Psoas muscle (tissue), 8 donors: ENCODE results near the gene DISC1. TPM values are rescaled to one million over a fixed set of nuclear protein-coding genes. Genes with fewer than 3 reads are reported as not detected.

Experiments
- ATAC-seq, 4 donors: fragments of 200-7000 bp; cut with Tn5 transposase; one replicate each; pipeline ENCODE4 v1.9.1; 2020; ENCODE audit warnings: moderate library complexity in 3 of 4, mild to moderate bottlenecking in 2 of 4
- DNase-seq, 2 donors: peaks; one replicate each; pipeline ENCODE4 v3.0.0-alpha.2; 2020
- H3K27ac ChIP-seq: fragments of 200-600 bp; one replicate; pipeline ENCODE4 v1.8.0; 2022
- H3K27me3 ChIP-seq, 3 donors: fragments of 200-600 bp in 1 of 3; one replicate each; pipeline versions ENCODE4 v1.6.1 to v1.8.0; 2013 to 2022; ENCODE audit warnings: low read length in 2 of 3, mild to moderate bottlenecking in 2 of 3, moderate library complexity in 1 of 3; ENCODE audit not compliant: insufficient read depth in 3 of 3
- H3K36me3 ChIP-seq, 2 donors: fragments of 200-600 bp in 1 of 2; one replicate each; pipeline versions ENCODE4 v1.6.1 to v1.8.0; 2013 to 2022; ENCODE audit warnings: low read depth in 1 of 2, mild to moderate bottlenecking in 1 of 2, moderate library complexity in 1 of 2; ENCODE audit not compliant: insufficient read depth in 1 of 2
- H3K4me1 ChIP-seq: fragments of 200-600 bp; one replicate; pipeline ENCODE4 v1.8.0; 2022
- H3K4me3 ChIP-seq: fragments of 200-600 bp; one replicate; pipeline ENCODE4 v1.8.0; 2022; ENCODE audit warnings: mild to moderate bottlenecking
- H3K9me3 ChIP-seq: fragments of 200-600 bp; one replicate; pipeline ENCODE4 v1.8.0; 2022
- WGBS, 3 donors: extraction: QIAGEN DNeasy Blood & Tissue Kit; methylation state at CpG; one replicate each; pipeline versions ENCODE4 v1.1.6 to v1.1.7; 2013; 5-methylcytosine and 5-hydroxymethylcytosine counted together
- intact Hi-C, 2 donors: fragments of 100-400 bp; cut with DNase I; formaldehyde crosslinking; loops; one replicate each; pipeline versions ENCODE4 v1.11.0 to v1.14.2; 2022
- polyA plus RNA-seq, 3 donors: library from polyadenylated mRNA; stranded (reverse); fragments of 200-250 nt; gene quantifications; one replicate each; pipeline ENCODE4 v1.2.3, GENCODE V29; 2013
- total RNA-seq, 4 donors: library from RNA; stranded (reverse); fragmentation: NEBNext Ultra II Directional in 2 of 4; extraction: Animal tissue kit (Norgen Biotek cat#: 25700) in 2 of 4; gene quantifications; one replicate each; pipeline versions ENCODE4 v1.2.1 to v1.2.4, GENCODE V29; 2021 to 2023
- TF ChIP-seq, protein P1 (sequence below): fragments of 200-600 bp; IDR thresholded peaks from one replicate; pipeline ENCODE4 v1.8.0; 2022; ENCODE audit warnings: antibody characterized with exemption
- donor health status: healthy with polysubstance abuse.
- donor health status: DM: no; HTN: no; CAD: no; lungs with moderate emphysema.
- donor health status: Bipolar disorder and iron deficiency.
- donor health status: healthy.
- donor health status: DM: yes; HTN: yes; CAD: no.
- donor health status: DM: no; HTN: no; CAD: no.
- donor health status: DM: no; HTN: no; CAD: no.
- donor health status: DM: yes; HTN: yes; CAD: no.

DISC1 gene
- total and polyA plus RNA-seq, 7 donors: 0.35 to 2.8 (median 1.6) TPM

DNA sequence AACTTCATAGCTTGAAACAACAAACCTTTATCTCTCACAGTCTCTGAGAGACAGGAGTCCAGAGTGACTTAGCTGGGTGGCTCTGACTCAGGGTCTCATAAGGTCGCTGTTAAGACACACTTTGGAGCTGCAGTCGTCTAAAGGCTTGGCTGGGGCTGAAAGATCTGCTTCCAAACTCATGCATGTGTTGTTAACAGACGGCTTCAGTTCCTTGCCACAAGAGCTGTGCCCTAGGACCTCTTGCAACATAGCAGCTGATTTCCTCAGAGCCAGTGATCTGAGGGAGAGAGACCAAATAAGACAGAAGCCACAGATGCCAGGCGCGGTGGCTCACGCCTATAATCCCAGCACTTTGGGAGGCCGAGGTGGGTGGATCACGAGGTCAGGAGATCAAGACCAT lies 176.8 kb downstream of the DISC1 start:
- Histone ChIP-seq H3K4me1 (no peaks in the 10 kb centered on the region), H3K27me3 (no peaks in the 10 kb centered on the region), H3K36me3 (no peaks in the 10 kb centered on the region), H3K27ac (no peak overlapping the region), H3K4me3 (no peak overlapping the region), H3K9me3 (no peaks in the 10 kb centered on the region)
- TF ChIP-seq, protein P1, sequence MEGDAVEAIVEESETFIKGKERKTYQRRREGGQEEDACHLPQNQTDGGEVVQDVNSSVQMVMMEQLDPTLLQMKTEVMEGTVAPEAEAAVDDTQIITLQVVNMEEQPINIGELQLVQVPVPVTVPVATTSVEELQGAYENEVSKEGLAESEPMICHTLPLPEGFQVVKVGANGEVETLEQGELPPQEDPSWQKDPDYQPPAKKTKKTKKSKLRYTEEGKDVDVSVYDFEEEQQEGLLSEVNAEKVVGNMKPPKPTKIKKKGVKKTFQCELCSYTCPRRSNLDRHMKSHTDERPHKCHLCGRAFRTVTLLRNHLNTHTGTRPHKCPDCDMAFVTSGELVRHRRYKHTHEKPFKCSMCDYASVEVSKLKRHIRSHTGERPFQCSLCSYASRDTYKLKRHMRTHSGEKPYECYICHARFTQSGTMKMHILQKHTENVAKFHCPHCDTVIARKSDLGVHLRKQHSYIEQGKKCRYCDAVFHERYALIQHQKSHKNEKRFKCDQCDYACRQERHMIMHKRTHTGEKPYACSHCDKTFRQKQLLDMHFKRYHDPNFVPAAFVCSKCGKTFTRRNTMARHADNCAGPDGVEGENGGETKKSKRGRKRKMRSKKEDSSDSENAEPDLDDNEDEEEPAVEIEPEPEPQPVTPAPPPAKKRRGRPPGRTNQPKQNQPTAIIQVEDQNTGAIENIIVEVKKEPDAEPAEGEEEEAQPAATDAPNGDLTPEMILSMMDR: no peak
- ATAC-seq (peak; percentile 15 to 80 (median 72)), DNase-seq (peak; percentile 47 to 63)
- 41 to 61% (median 46%) methylated on average over 6 to 8 of the region's 8 CpGs for WGBS, 3 donors
- intact Hi-C loops: no loop called here

DNA sequence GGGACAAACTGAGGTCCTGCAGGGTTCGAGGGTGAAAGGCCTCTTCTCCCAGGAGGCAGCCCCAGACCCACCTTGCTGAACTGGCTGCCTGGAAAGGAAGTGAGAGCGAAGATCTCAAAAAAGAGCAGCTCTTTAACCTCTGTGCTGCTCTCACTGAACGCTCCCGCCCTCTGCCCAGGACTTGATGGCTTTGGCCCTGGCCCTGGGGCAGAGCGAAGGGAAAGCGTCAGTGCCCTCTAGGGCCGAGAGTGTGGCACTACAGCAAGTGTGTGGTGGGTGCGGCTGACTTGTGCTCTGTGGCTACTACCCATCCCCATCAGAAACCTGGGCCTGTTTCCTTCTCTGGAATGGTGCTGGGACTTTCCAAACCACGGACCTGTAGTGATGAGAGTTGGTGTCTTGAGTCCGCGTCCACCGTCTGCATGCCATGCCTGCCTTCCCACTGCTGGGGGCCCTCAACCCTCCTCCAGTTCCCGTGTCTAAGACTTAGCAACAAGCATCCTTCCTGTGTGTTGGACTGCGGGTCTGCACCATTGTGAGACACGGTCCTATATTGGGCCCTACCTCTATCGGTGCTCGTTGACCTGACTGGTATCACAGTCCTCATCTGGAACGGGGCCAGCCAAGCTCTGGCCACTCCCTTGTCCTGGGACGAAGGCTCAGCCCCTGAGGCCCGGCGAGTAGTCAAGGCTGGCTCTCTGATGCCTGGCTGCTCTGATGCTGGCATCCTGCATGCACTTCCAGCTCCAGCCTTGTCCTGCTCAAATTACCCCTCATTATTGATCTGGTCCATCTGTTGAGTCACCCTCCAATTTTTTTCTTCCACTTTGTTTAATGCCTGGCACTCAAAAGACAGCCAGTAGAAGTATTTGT lies 180.3 kb downstream of the DISC1 start:
- peak; percentile 86 to 94 (median 88) for ATAC-seq
- H3K4me3 ChIP-seq: no peak overlapping the region
- H3K4me1 ChIP-seq: no peaks in the 10 kb centered on the region
- intact Hi-C loops: loop anchor here (1.0 kb wide), 2 partner anchors 49 to 51 kb away; no protein-coding TSS in a partner anchor
- TF ChIP-seq, protein P1: peak; percentile 63
- peak; percentile 35 to 70 for DNase-seq
- 58 to 68% (median 60%) methylated on average over 20 to 21 of the region's 21 CpGs for WGBS, 3 donors
- no peak overlapping the region for H3K27ac ChIP-seq
- H3K9me3 ChIP-seq: no peaks in the 10 kb centered on the region
- no peaks in the 10 kb centered on the region for H3K27me3 ChIP-seq
- H3K36me3 ChIP-seq: no peaks in the 10 kb centered on the region

DNA sequence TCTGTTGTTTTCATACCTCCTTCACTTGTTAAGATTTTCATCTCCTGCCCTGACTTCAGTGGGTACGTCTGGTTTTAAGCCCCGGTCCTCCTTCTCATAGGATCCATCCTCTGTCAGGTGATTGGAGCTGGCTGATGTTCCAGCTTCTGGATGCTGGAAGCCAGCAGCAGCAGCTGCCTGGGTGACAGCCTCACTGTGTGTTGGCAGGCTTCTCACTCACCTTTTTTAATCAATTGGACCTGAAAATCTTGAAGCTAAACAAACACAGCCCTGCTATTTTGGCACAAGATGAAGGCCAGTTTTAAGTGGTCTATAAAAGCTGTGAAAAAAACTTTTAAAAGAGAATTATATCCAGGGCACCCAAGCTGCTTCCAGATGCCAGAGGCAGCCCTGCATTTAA lies 181.0 kb downstream of the DISC1 start:
- H3K27me3 ChIP-seq: no peaks in the 10 kb centered on the region
- H3K9me3 ChIP-seq: no peaks in the 10 kb centered on the region
- intact Hi-C loops: no loop called here
- no peak overlapping the region for H3K4me3 ChIP-seq
- WGBS, 3 donors: 39 to 55% (median 52%) methylated on average over 2 of the region's 2 CpGs
- DNase-seq (no peak), ATAC-seq (no peak)
- no peak overlapping the region for H3K27ac ChIP-seq
- H3K36me3 ChIP-seq: no peaks in the 10 kb centered on the region
- TF ChIP-seq, protein P1: no peak
- H3K4me1 ChIP-seq: no peaks in the 10 kb centered on the region

DNA sequence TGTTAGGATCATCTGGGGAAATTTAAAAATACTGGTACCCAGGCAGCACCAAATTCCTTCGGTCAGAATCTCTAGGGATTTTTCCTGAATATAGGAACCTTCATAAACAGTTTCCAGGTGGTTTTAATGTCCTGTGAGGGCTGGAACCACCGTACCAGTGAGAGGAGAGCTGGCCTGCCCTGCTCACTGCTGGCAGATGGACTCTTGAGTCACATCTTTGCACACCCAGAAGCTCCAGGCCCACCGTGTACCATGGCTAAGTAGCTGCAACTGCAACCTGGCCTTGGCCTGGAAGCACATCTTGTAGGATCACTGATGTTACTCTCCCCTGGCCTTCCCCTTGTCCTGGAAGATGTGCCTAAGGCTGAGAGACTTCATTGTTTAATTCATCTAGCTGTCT lies 181.5 kb downstream of the DISC1 start:
- intact Hi-C loops: no loop called here
- WGBS, 3 donors: 61 to 75% (median 72%) methylated on average over 3 of the region's 3 CpGs

More for the DNA sequence above, 181.5 kb downstream of the DISC1 start:
- H3K27me3 ChIP-seq: no peaks in the 10 kb centered on the region
- DNase-seq: no peak
- TF ChIP-seq, protein P1: no peak
- H3K9me3 ChIP-seq: no peaks in the 10 kb centered on the region
- H3K27ac ChIP-seq: no peak overlapping the region
- no peak for ATAC-seq
- no peaks in the 10 kb centered on the region for H3K36me3 ChIP-seq
- no peak overlapping the region for H3K4me3 ChIP-seq
- H3K4me1 ChIP-seq: no peaks in the 10 kb centered on the region
